NCI-H345 (cell line): ENCODE results near the gene TBXA2R.

ENCODE experiments used
- DNase-seq: peaks from one replicate; lab custom pipeline; 2025; lab: John Stamatoyannopoulos, UW

TBXA2R gene

DNA sequence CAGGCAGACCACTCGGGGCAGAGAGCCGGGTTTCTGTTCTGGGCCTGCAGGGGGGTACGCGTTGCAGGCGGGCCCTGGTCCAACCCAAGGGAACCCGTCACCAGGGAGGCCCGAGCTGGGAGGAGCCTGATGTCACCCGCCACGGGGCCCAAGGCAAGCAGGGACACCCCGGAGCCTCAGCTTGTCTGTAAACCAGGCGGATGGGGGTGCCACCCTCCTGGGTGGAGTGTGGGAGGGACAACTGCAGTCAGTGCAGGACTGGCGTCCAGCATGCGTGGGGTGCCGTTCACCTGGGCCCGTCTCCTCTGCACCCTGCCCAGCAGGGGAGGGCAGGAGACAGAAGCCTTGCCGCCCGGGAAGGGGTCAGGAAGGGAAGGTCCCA, 12.9 kb upstream of the TBXA2R start:
- DNase-seq: no peak

DNA sequence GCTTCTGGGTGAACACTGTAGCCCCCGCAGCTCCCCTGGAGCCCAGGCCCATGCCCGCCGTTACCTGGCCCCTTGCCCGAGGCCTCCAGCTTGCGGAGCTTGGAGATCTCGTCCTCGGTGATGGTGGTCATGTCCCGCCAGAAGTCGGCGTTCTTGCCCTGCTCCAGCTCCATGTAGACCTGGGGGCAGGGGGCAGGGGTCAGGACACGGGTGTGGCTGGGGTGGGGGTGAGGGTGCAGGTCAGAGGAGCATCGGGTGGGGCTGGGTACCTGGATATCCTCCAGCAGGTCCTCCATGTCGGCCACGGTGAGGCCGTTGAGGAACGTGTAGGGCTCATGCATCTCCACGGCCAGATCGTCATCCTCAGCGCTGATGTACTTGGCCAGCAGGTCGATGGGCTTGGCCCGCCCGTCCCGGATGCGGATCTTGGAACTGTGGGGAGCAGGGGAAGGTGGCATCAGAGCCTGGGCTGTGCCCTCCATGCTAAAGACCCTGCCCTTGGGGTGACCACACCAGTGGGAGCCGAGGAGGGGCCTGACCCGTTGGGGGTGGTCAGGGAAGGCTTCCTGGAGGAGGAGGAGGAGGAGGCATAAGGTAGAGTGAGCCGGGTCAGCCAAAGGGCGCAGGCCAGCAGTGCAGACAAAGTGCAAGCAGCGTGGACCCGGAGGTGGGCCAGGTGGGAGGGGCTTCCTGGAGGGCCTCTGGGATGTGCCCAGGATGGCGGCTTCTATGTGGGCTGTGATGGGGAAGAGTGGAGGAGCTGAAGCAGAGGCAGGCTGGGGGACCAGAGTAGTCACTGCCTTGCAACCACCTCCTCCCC, 12.3 kb upstream of the TBXA2R start:
- DNase-seq: no peak

DNA sequence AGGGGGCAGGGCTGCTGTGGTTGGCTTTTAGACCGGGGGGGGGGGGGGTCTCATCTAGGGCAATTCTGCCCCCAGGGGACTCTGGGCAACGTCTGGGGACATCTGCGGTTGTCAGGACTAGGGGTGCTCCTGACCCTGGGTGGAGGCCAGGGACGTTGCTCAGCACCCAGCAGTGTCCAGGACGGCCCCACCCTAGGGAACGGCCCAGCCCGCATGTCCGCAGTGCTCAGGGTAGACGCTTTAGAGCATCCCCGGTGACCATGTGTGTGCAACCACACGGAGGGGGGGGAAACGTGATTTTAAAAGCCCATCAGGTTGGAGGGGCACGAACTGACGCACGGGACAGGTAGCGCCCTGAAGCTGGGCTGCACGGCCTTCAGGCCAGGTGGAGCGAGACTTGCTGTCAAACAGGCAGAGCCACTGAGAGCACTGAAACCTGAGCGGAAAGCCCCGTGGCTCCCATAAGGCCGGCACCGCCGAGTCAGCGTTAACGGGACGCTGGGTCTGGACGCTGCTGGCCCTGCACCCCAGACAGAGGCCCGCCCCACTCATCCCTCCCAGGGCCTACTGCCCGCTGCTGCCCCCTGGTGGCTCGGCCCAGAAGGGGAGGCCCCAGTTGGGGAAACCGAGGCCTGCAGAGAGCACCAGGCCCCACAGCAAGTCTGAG, 11.6 kb upstream of the TBXA2R start:
- DNase-seq: peak; percentile 12

DNA sequence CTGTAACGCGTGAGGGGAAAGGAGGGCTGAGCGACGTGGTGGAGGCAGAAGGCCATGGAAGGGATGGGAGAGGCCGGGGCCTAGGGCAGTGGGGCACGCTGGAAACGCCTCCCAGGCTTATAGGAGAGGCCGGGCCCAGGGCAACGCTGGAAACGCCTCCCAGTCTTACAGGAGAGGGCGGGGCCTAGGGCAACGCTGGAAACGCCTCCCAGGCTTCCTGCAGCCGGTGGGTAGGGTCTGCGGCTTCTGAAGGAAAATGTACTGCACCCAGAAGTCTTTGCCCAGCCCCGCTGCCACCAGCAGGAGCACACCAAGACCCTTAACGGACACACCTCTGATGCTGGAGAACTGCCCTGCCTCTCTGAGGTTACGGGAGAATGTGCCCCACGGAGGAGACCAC, 10.8 kb upstream of the TBXA2R start:
- DNase-seq: no peak

DNA sequence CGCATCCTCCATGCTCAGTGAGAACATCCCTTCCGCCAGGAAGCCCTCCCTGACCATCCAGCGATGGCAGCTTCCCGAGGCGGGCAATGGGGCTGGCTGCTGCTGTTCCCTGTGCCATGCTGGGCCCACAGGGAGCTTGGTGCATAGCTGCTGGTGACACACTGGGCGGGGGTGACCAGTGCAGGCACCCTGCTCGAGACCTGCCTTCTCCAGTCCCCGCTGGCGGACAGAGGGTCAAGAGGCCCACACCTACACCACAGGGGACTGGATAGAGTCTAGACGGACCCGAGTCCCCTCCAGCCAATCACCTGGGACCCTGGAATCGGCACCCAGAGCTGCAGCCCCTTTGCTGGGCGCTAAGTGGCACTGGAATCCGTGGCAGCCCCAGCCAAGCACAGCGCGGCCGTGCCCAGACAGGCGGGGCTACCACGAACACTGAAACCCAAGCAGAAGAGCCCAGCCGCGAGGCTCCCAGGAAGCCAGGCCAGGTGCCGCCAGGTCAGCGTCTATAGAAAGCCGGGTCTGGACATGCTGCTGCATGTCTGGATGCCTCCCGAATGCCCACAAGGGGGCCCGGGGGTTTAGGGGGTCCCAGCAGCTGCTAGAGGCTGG, 9.0 kb upstream of the TBXA2R start:
- no peak for DNase-seq

DNA sequence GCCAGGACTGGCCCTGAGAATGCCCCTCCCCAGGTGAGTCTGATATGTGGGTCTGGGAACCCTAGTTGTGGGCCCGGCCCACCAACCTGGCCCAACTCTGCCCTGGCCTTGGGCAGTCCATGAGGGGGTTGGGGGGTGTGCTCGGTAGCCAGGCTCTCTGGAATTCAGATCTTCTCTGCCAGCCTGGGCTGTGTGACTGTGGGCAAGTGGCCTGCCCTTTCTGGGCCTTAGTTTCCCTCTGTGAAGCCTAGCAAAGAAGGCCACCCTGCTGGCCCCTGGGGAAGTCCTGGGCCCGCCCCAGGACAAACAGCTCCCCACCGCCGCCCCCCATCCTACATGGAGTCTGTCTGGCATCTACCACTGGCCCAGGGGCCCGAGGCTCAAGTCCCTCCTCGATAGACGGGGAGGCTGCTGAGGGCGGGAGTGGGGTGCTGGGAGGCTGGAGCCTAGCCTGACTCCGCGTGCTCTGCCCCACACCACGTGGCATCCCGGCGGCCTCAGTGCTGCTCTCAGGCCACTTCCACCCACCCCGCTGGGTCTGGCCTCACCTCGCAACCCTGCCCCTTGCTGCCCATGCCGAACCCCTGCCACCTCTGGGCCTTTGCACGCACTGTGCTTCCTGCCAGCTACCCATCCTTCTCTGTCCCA, 8.3 kb upstream of the TBXA2R start:
- no peak for DNase-seq

DNA sequence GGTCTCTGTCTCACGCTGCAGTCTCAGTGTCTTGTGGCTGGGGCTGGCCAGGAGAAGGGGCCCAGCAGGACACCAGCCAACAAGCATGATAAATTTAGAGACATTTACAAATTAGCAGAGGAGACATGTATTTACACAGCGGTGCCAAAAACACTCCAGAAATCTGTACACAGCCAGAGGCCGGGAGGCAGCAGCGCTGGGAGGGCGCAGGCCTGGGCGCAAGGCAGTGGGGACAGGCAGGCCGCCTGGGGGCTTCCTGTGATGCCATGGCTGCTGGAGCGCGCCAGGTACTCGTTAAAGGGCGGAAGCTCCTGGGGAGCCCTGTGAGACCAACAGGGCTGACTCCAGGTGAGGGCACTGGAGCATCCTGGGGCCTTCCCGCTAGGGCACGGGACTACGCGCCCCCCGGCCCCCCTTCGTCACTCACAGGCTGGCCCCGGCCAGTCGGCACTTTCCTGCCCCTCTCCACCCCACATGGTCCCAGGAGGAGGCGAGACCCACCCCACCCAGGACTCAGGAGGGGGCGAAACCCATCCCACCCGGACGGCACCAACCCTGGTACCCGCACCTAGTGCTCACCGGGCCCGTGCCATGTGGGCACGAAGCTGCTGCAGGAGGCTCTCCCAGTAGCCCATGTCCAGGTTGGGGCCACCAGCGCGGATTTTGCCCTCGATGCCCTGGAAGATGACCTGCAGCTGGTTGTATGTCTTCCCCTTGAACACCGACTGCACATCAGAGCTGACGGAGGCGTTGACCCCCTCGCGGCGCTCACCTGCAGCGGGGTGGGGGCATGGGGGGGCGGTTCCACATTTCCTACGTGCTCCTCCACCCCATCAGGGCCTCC, 7.4 kb upstream of the TBXA2R start:
- DNase-seq: peak; percentile 30

DNA sequence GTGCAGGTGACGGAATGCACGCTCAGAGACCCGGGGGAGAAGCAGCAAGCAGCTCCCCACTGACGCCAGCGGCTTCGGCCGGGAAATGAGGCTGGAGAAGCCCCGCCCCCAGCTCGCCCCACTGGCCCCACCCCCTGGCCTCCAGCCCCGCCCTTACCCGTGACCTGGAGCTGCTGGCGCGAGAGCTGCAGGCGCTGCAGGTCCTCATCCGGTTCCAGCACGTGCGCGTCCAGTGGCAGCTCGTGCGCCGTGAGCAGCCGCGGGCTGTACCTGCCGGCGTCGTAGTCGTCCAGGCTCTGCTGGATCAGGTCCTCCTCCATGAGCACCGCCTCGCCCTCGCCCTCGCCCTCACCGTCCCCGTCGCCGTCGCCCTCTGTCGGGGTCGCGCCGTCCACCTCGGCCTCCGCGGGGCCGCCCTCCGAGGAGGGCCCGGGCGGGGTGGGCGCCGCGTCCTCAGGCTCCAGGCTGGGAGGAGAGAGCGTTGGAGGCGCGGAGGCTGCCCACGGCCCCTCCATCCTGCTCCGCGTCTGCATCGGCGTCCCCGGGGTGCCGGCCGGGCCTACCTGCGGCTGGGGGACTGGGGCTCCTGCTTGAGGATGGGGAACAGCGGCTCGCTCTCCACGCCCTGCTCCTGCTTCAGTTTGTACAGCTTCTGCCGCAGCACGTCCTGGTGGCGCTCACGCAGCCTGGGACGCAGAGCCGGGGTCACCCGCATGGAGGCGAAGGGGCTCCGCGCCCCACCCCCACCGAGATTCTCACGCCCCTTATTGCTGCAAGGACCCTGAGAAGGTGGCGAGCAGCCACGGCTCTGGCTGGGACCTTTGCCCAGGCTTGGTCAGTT, 6.4 kb upstream of the TBXA2R start:
- DNase-seq: no peak

DNA sequence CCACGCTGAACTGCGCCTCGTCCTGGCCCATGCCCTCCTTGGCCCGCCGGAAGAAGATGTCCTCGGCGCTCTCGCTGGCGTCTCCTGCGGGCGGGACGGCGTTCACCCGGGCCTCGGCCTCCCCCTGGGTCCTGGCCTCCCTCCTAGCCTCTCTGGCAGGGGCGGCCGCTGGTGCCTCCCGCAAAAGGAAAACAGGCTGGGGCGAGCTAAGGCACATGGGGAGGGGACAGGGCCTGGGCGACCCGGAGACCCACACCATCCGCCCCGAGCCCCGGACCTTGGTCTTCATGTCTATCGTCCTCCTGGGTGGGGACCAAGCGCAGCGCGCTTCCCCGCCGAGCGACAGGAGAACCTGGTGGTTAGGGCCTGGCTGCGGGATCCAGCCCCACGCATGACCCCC, 5.7 kb upstream of the TBXA2R start:
- no peak for DNase-seq

DNA sequence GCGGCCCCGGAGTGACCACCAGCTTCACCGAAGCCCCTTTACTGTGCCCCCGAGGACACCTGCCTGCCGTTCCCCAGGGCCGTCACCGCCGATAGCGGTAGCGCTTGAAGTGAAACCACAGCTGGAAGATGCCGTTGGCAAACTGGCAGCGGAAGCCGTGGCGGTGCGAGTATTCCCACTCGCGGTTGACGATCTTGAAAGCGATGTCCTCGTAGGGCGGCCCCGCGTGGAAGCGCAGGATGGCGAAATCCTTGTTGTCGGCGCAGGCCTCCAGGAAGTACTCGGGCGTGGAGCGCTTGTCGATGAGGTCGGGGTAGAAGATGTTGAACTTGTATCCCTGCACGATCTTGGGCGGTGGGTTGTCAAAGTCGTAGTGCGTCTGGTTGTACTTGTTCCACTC, 5.2 kb upstream of the TBXA2R start:
- DNase-seq: no peak

DNA sequence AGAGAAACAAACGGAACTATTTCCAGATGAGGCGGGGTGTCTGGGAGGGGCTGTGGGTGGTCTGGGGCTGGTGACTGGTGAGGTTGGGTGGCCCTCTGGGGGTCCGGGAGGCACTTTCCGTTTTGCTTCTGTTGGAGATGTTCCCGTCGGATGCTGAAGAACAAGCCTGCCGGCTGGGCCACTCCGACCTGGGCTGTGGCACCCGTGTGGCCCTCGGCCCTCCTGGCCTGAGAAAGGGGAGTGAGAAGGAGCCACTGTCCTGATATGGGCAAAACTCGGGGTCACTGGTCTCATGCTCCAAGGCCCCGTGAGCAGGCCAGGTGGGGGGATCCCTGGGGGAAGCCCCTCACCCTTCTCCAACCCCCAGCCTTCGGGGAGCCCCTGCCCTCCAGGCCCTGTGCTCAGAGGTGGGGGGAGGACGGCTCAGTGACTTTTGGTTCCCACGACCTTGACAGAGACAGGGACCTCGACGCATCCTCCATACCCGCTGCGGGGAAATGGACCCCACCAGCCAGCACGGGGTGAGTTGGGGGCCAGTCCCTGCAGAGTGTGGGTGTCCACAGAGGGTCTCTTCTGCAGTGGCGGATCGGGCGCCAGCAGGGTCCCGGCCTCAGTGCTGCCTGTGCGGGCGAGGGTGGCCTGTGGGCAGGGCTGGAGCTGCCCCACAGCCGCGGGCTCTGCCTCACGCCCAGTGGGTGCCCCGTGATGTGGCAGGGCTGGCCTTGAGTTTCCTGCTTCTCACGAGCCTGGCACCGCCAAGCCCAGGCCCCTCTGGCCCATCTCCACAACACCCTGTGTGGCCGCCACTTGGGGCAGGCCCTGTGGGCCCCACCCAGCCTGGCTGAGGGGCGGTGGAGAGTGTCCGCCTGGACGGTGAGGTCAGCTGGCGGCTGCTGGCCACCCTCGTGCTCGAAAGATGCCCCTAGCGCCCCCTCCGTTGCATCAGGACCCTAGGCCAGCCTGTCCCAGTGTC, 4.4 kb upstream of the TBXA2R start:
- no peak for DNase-seq

DNA sequence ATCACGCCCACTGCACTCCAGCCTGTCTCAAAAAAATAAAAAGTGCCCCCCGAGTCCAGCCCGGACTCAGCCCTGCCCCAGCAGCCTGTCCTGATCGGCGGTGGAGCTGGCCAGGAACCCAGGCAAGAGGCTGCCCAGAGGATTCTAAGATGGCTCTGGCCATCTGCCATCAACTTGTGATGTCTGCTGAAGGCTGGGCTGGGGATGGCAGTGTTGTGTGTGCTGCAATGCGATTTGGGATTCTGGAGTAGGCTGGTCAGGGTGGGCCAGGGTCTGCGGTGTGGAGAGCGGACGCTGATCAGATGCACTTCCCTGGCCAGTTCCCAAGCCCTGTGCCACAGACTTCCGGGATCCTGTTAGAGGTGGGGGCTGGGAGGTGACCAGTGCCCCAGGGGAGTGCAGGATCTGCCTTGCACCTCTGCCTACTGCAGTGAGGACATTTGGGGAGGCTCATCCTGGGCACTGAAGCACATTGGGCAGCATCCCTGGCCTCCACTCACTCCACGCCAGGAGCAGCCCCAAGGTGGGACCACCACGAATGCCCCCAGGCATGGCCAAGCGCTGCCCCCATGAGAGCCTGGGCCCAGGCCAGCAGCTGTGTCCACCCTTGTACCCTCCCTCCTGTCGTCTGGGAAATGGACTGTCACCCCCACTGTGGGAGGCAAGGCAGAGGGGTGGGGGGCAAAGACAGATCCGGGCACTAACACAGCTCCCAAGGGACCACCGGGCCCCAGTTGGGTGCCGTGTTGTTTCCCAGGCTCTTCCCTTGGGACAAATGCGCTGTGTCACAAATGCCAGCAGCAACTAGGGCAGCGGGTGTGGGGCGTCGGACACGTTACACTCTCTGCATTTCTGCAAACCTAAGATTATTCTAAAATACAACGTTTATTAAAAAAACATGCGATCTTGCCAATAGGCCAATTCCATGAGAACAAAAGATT, 3.4 kb upstream of the TBXA2R start:
- no peak for DNase-seq

DNA sequence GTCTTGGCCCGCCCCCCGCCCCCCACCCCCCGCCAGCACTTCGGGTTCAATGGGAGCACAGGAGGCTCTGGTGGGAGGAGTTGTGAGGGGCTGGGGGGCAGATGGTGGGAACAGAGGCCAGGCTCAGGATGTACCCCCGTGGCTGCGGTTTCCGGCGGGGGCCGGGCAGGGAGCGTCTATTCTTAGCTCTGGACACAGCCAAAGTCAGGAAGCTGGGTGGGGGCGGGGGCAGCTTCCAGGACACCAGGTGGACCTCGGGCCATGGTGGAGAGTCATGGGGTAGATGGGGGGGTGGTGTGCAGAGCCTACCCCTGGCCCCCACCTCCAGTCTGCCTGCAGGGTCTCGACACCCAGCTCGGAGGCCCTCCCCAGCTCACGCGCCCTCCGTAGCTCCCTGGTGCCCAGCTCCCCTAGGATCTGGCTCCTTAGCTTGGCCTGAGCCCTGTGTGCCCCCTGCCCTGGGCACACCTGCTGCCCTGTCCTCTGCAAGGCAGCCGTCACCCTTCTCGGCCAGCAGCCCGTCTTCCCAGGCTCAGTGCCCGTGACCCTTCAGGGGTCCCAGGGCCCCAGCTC, 2.2 kb upstream of the TBXA2R start:
- DNase-seq: no peak

DNA sequence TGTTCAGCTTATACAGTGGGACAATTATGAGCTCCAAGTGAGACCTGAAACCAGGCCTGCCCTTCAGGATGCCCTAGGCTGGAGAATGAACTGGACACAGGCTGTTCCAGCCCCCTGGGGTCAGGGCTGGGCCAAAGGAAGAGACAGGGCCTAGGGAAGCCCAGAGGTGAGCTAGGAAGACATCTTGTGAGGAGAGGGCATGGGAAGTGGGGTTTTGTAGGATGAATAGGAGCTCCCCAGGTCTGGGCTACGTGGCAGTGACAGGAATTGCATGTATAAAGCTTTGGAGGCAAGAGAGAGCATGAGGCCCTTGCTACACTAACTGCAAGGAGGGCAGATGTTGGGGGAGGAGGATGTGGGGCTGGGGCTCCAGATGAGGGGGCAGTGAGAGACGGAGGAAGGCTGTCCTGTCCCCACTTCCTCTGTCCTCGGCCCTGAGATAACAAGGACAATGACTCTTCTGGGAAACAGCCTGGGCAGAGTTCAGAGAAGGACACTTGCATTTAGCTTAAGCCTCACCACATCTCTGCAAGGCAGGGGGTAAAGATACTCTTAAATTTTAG, 1.5 kb upstream of the TBXA2R start:
- DNase-seq: no peak

DNA sequence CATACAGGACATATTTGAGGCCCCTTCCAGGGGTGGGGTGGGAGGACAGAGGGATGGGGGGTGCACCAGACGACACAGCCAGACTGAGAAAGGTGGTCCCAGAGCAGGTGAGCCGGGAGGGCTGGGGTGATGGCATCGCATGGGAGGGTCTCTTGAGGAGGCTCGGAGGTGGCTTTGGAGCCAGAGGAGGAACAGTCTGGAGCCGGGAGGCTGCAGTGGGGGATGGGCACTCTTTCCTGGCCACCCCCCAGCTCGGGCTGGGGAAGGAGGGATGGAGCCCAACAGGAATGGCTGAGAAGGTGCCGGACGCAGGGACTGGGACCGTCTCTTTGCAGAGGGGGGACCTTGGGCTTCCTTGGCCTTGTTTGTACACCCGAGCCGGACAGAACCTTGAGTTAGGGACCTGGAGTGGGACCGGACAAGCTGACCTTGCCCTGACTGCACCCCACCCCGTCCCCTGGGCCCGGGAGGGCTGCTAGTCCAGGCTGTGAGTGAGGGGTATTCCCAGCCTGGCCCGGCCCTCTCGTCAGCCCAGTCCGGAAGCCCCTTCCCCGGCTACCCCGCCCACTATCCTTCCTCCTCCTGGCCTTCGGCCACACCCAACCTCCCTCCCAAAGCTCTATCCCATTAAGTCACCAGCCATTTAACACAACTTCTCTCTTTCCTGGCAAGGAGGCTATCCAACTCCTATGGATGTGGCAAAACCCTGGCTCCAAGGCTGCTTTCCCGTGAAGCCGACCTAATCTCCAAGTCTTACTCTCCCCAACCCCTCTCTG, 816 bp upstream of the TBXA2R start:
- no peak for DNase-seq

DNA sequence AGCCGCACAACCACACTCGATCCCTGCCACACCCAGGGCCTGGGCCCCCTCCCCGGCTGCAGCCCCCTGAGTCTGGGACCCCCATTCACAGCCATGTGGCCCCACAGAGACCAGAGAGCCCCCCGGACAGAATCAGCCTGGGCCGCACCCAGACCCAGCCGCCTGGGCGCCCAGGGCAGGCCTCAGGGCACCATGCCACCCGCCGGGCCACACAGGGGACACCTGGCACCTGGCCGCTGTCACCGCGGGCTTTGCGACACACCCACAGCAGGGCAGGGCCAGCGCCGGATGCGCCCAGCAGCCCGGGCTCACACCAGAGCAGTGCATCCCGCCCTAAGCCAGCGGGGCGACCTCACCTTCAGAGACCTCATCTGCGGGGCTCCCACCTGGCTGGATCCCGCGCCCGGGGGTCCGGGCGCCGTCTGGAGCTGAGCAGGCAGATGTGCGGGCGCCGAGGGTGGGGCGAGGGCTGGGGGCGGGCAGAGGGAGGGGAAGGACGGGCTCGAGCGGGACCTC, 443 bp downstream of the TBXA2R start:
- peak; percentile 75 for DNase-seq

DNA sequence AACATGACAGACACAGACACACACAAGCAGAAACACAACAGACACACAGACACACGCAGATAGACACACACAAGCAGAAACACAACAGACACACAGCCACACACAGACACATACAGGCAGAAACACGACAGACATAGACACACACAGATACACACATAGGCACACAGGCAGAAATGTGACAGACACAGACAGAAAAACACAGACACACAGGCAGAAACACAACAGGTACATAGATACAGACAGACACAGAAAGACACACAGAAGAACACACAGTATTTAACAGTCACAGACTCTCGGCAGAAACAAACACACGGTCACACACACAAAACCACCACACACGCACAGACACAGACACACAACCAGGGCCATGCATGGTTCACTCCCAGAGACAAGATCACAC, 905 bp downstream of the TBXA2R start:
- DNase-seq: no peak
